Kidney (tissue), 14 donors: ENCODE measurements around the gene SEMA4C. TPM values are rescaled to one million over a fixed set of nuclear protein-coding genes. Genes with fewer than 3 reads are reported as not detected.

ENCODE experiments used
- DNase-seq, 5 donors: peaks; one replicate each; pipeline ENCODE4 v3.0.0-alpha.2; 2013 to 2020
- FAIRE-seq: peaks from 2 replicates; lab custom pipeline; 2012; peaks lifted over from hg19 to GRCh38; lab: Jason Lieb, UNC
- H3K27ac ChIP-seq, 2 donors: one replicate each; pipeline ENCODE4 v1.7.0; 2013; ENCODE audit warnings: low read depth in 2 of 2, low read length in 2 of 2, inconsistent platforms in 1 of 2
- H3K27me3 ChIP-seq: one replicate; pipeline ENCODE4 v1.7.1; 2013; ENCODE audit warnings: low read length, inconsistent platforms; ENCODE audit not compliant: control insufficient read depth, insufficient read depth
- H3K36me3 ChIP-seq, 3 donors: one replicate each; pipeline versions ENCODE4 v1.7.0 to v1.7.1; 2013; ENCODE audit warnings: low read length in 3 of 3, control low read depth in 1 of 3, inconsistent platforms in 1 of 3; ENCODE audit not compliant: insufficient read depth in 3 of 3, control insufficient read depth in 2 of 3
- H3K4me1 ChIP-seq, 3 donors: one replicate each; pipeline versions ENCODE4 v1.7.0 to v1.7.1; 2013; ENCODE audit warnings: low read length in 3 of 3, inconsistent platforms in 1 of 3, low read depth in 1 of 3; ENCODE audit not compliant: control insufficient read depth in 2 of 3, insufficient read depth in 2 of 3
- H3K4me3 ChIP-seq, 3 donors: one replicate each; pipeline versions ENCODE4 v1.7.0 to v1.8.1; 2013; ENCODE audit warnings: low read length in 3 of 3, control low read depth in 1 of 3, inconsistent platforms in 1 of 3
- H3K9ac ChIP-seq, 3 donors: one replicate each; pipeline versions ENCODE4 v1.7.0 to v1.7.1; 2013; ENCODE audit warnings: low read length in 3 of 3, control low read depth in 1 of 3, inconsistent platforms in 1 of 3
- H3K9me3 ChIP-seq, 3 donors: one replicate each; pipeline versions ENCODE4 v1.7.0 to v1.7.1; 2013; ENCODE audit warnings: low read length in 3 of 3, control low read depth in 1 of 3, inconsistent platforms in 1 of 3; ENCODE audit not compliant: control insufficient read depth in 2 of 3, insufficient read depth in 1 of 3
- CTCF ChIP-seq: IDR thresholded peaks from 3 replicates; pipeline ENCODE4 v1.5.1; 2012; ENCODE audit warnings: mild to moderate bottlenecking, moderate library complexity, borderline replicate concordance; ENCODE audit not compliant: insufficient read depth; ENCODE audit errors: extremely low read depth
- intact Hi-C: fragments of 100-400 bp; cut with DNase I; formaldehyde crosslinking; loops from one replicate; pipeline ENCODE4 v1.11.1; 2022
- polyA plus RNA-seq: library from polyadenylated mRNA; stranded (reverse); fragments of 350-450 nt; fragmentation: Illumina TruSeq; extraction: RNeasy Lipid Tissue Mini Kit (QIAGEN cat#74804); gene quantifications from one replicate; pipeline ENCODE4 v1.2.3, GENCODE V29; 2014; ENCODE audit warnings: low read depth, low replicate concordance; ENCODE audit not compliant: insufficient read depth
- total RNA-seq: library from RNA; stranded (reverse); fragmentation: NEBNext Ultra II Directional; extraction: Animal tissue kit (Norgen Biotek cat#: 25700); gene quantifications from one replicate; pipeline ENCODE4 v1.2.1, GENCODE V29; 2021
- donor health status: control.
- donor health status: control.
- donor health status: control.
- donor health status: control.
- donor health status: control.
- donor health status: DM: yes; HTN: yes; CAD: no.
- donor health status: Normal renal cell carcinoma (clear cell type).

SEMA4C gene
- total and polyA plus RNA-seq, 2 donors from 2014 or later, result 11.1 to 44.6 TPM

GRCh38 chr2:96839293-96839874, 30.5 kb downstream of the SEMA4C start:
- Histone ChIP-seq H3K27ac (no peak overlapping the region), H3K4me3 (no peak overlapping the region), H3K27me3 (no peaks in the 10 kb centered on the region), H3K9me3 (no peaks in the 10 kb centered on the region), H3K36me3 (peaks cover 2 to 7% (median 2%) of the 10 kb centered on the region in 3 donors), H3K9ac (no peak overlapping the region), H3K4me1 (peaks cover 0 to 6% (median 0%) of the 10 kb centered on the region in 3 donors)
- intact Hi-C loops, result no loop called here
- peak; percentile 81 to 88 (median 85) for DNase-seq
- FAIRE-seq, result no peak
- TF ChIP-seq CTCF, result no peak

GRCh38 chr2:96838345-96839292, 31.3 kb downstream of the SEMA4C start:
- H3K36me3 ChIP-seq, result peaks cover 2 to 9% (median 2%) of the 10 kb centered on the region in 3 donors
- no peak overlapping the region for H3K27ac ChIP-seq
- no peak for FAIRE-seq
- no peaks in the 10 kb centered on the region for H3K27me3 ChIP-seq
- H3K4me1 ChIP-seq, result peaks cover 0 to 6% (median under 1%) of the 10 kb centered on the region in 3 donors
- peak in 2 of 5 donors; percentile 55 to 69 for DNase-seq
- H3K9me3 ChIP-seq, result no peaks in the 10 kb centered on the region
- no peak for TF ChIP-seq CTCF
- H3K9ac ChIP-seq, result no peak overlapping the region
- intact Hi-C loops, result no loop called here
- H3K4me3 ChIP-seq, result no peak overlapping the region

GRCh38 chr2:96837575-96837974, 32.3 kb downstream of the SEMA4C start:
- DNase-seq (no peak), FAIRE-seq (no peak)
- Histone ChIP-seq H3K9me3 (no peaks in the 10 kb centered on the region), H3K27me3 (no peaks in the 10 kb centered on the region), H3K4me1 (peaks cover 3 to 9% (median 3%) of the 10 kb centered on the region in 3 donors), H3K4me3 (no peak overlapping the region), H3K27ac (no peak overlapping the region), H3K36me3 (peaks cover 2 to 12% (median 2%) of the 10 kb centered on the region in 3 donors), H3K9ac (no peak overlapping the region)
- intact Hi-C loops, result no loop called here
- TF ChIP-seq CTCF, result no peak
